Tibial artery (tissue), 4 donors: ENCODE data around the gene RNF145.

Experiments used
- DNase-seq, 2 donors: peaks; one replicate each; pipeline ENCODE4 v3.0.0-alpha.2; 2019
- H3K27ac ChIP-seq, 2 donors: fragments of 200-600 bp; sonication (generic) in 1 of 2; 1 replicate in 1 of 2; 2 replicates in 1 of 2; pipeline ENCODE4 v1.5.1; 2018 to 2019; ENCODE audit warnings: mild to moderate bottlenecking in 1 of 2
- H3K27me3 ChIP-seq, 2 donors: fragments of 200-600 bp; sonication (generic) in 1 of 2; one replicate each; pipeline versions ENCODE4 v1.5.1 to v1.6.0; 2016 to 2019
- H3K36me3 ChIP-seq, 3 donors: fragments of 200-600 bp; sonication (generic) in 2 of 3; one replicate each; pipeline ENCODE4 v1.5.1; 2016 to 2019; ENCODE audit warnings: mild to moderate bottlenecking in 2 of 3
- H3K4me1 ChIP-seq, 4 donors: fragments of 200-600 bp; sonication (generic) in 2 of 4; 1 replicate in 3 of 4; 2 replicates in 1 of 4; pipeline ENCODE4 v1.5.1; 2016 to 2019
- H3K4me3 ChIP-seq, 2 donors: fragments of 200-600 bp; sonication (generic) in 1 of 2; 1 replicate in 1 of 2; 2 replicates in 1 of 2; pipeline ENCODE4 v1.5.1; 2018 to 2019; ENCODE audit warnings: mild to moderate bottlenecking in 2 of 2
- H3K9me3 ChIP-seq, 3 donors: fragments of 200-600 bp; sonication (generic) in 1 of 3; one replicate each; pipeline ENCODE4 v1.5.1; 2016 to 2019
- CTCF ChIP-seq, 2 experiments: fragments of 200-600 bp in 1 of 2; fragments of 450-650 bp in 1 of 2; IDR thresholded peaks; one replicate each; pipeline ENCODE4 v1.5.1; 2017 to 2019; ENCODE audit warnings: antibody characterized with exemption in 2 of 2, mild to moderate bottlenecking in 1 of 2, moderate library complexity in 1 of 2
- intact Hi-C: fragments of 100-400 bp; cut with DNase I; formaldehyde crosslinking; loops from one replicate; pipeline ENCODE4 v1.15.0; 2023; ENCODE audit warnings: low total_unique reads

The RNF145 gene

GRCh38 chr5:159139802-159140201 is 69.6 kb downstream of the RNF145 start:
- intact Hi-C loops: loop anchor here (5.0 to 10.0 kb wide), 2 partner anchors 182 to 1065 kb away; no protein-coding TSS in a partner anchor
- Histone ChIP-seq H3K9me3 (no peaks in the 10 kb centered on the region), H3K27me3 (peaks cover 0 to 10% of the 10 kb centered on the region in 2 donors), H3K36me3 (no peaks in the 10 kb centered on the region), H3K4me3 (no peak overlapping the region), H3K27ac (no peak overlapping the region), H3K4me1 (peaks cover 0 to 6% (median 0%) of the 10 kb centered on the region in 4 donors)
- DNase-seq: no peak
- no peak for TF ChIP-seq CTCF (IDR thresholded peaks at IDR 0.05)

- DNase-seq: no peak
- no peak overlapping the region for H3K27ac ChIP-seq
- peaks cover 0 to 10% of the 10 kb centered on the region in 2 donors for H3K27me3 ChIP-seq
- no peak for TF ChIP-seq CTCF (IDR thresholded peaks at IDR 0.05)
- peaks cover 0 to 14% (median 3%) of the 10 kb centered on the region in 4 donors for H3K4me1 ChIP-seq
- no peaks in the 10 kb centered on the region for H3K9me3 ChIP-seq
- intact Hi-C loops: loop anchor here (10.0 kb wide), 1 partner anchor 1061 kb away; no protein-coding TSS in a partner anchor
- no peaks in the 10 kb centered on the region for H3K36me3 ChIP-seq
- H3K4me3 ChIP-seq: no peak overlapping the region
Measured at GRCh38 chr5:159135896-159136531, 73.3 kb downstream of the RNF145 start.

DNA sequence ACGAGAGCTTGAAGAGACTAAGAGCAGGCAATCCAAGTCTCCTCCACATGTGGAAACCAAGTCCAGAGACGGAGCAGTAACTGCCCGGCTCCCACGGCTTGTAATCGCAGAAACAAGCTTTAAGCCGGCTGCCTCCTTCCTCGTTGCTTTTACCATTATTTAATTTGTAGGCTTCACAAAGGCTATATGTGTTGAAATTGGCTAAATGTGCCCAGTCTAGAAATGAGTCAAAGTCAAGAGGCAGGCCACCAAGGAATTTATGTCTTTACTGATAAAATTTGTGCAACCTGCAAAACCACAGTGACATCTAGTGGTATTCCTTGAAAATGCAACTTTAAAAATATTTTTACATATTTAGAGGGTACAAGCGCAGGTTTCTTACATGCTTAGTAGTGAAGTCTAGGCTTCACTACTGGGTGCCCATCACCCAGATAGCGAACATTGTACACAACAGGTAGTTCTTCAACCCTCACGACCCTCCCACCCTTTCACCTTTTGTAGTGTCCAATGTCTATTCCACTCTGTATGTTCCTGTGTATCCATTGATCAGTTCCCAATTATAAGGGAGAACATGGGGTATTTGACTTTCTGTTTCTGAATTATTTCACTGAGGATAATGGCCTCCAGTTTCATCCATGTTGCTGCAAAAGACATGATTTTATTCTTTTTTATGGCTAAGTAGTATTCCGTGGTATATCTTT is 76.2 kb downstream of the RNF145 start:
- peak overlapping the region; percentile 11 to 19 for H3K4me3 ChIP-seq
- DNase-seq: peak; percentile 33 to 69
- peak; percentile 76 to 87 for TF ChIP-seq CTCF (IDR thresholded peaks at IDR 0.05)
- no peaks in the 10 kb centered on the region for H3K9me3 ChIP-seq
- no peaks in the 10 kb centered on the region for H3K27me3 ChIP-seq
- H3K4me1 ChIP-seq: peaks cover 0 to 14% (median 3%) of the 10 kb centered on the region in 4 donors
- intact Hi-C loops: loop anchor here (10.0 kb wide), 1 partner anchor 1058 kb away; no protein-coding TSS in a partner anchor
- H3K36me3 ChIP-seq: no peaks in the 10 kb centered on the region
- H3K27ac ChIP-seq: peak overlapping the region; percentile 48 to 72

DNA sequence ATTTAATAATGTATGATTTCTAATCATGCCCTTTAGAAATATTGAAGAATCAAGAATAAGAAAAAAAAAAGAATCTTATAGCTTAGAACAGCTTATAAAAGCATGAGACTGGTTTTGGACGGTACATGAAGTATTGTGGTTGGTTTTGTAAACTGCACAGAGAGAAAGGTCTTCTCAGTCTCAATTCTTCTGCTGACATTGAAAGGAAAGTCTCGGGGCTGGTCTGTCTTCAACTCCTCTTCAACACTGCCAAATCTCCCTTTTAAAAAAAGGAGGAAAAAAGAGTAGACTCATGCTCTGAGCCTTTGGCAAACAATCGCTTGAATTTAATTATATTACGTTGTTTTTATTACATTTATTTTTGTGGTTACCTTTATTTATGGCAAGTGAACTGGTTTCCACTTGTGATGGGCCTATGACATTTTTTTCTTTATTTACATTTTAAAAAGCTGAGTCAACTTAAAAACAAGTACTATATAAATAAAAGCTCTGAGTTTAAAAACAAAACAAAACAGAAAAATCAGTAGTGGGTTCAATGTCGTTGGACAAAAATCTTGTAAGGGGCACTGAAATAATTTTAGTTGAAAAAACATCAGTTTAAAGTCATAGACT is 76.8 kb downstream of the RNF145 start:
- DNase-seq: no peak
- TF ChIP-seq CTCF (IDR thresholded peaks at IDR 0.05): no peak
- H3K27me3 ChIP-seq: no peaks in the 10 kb centered on the region
- H3K27ac ChIP-seq: peak overlapping the region; percentile 48 to 72
- peak overlapping the region; percentile 11 to 19 for H3K4me3 ChIP-seq
- intact Hi-C loops: loop anchor here (10.0 kb wide), 1 partner anchor 1058 kb away; no protein-coding TSS in a partner anchor
- H3K4me1 ChIP-seq: peaks cover 0 to 14% (median 3%) of the 10 kb centered on the region in 4 donors
- no peaks in the 10 kb centered on the region for H3K9me3 ChIP-seq
- no peaks in the 10 kb centered on the region for H3K36me3 ChIP-seq

- intact Hi-C loops: loop anchor here (10.0 kb wide), 1 partner anchor 1057 kb away; no protein-coding TSS in a partner anchor
- no peaks in the 10 kb centered on the region for H3K36me3 ChIP-seq
Measured at GRCh38 chr5:159131951-159132350, 77.4 kb downstream of the RNF145 start.

More at GRCh38 chr5:159131951-159132350, 77.4 kb downstream of the RNF145 start:
- Histone ChIP-seq H3K4me3 (no peak overlapping the region), H3K27ac (peak overlapping the region; percentile 48 to 72), H3K4me1 (peaks cover 0 to 14% (median 3%) of the 10 kb centered on the region in 4 donors), H3K9me3 (no peaks in the 10 kb centered on the region), H3K27me3 (no peaks in the 10 kb centered on the region)
- no peak for DNase-seq
- TF ChIP-seq CTCF (IDR thresholded peaks at IDR 0.05): no peak
